Pulmonary artery endothelial cell (primary cell): ENCODE results near the gene USF3. TPM values are rescaled to one million over a fixed set of nuclear protein-coding genes. Genes with fewer than 3 reads are reported as not detected.

Source experiments
- DNase-seq: peaks from one replicate; pipeline ENCODE4 v3.0.0-alpha.2; 2011; ENCODE audit warnings: low read depth, low spot score
- total RNA-seq: library from RNA; depleted of rRNA; stranded (reverse); fragments of >200 nt; gene quantifications from 2 replicates; pipeline ENCODE4 v1.2.3, GENCODE V29; 2014

The USF3 gene, protein sequence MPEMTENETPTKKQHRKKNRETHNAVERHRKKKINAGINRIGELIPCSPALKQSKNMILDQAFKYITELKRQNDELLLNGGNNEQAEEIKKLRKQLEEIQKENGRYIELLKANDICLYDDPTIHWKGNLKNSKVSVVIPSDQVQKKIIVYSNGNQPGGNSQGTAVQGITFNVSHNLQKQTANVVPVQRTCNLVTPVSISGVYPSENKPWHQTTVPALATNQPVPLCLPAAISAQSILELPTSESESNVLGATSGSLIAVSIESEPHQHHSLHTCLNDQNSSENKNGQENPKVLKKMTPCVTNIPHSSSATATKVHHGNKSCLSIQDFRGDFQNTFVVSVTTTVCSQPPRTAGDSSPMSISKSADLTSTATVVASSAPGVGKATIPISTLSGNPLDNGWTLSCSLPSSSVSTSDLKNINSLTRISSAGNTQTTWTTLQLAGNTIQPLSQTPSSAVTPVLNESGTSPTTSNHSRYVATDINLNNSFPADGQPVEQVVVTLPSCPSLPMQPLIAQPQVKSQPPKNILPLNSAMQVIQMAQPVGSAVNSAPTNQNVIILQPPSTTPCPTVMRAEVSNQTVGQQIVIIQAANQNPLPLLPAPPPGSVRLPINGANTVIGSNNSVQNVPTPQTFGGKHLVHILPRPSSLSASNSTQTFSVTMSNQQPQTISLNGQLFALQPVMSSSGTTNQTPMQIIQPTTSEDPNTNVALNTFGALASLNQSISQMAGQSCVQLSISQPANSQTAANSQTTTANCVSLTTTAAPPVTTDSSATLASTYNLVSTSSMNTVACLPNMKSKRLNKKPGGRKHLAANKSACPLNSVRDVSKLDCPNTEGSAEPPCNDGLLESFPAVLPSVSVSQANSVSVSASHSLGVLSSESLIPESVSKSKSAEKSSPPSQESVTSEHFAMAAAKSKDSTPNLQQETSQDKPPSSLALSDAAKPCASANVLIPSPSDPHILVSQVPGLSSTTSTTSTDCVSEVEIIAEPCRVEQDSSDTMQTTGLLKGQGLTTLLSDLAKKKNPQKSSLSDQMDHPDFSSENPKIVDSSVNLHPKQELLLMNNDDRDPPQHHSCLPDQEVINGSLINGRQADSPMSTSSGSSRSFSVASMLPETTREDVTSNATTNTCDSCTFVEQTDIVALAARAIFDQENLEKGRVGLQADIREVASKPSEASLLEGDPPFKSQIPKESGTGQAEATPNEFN (N-terminal part only)
- 4.6 and 5.6 TPM in 2 replicates for total RNA-seq

DNA sequence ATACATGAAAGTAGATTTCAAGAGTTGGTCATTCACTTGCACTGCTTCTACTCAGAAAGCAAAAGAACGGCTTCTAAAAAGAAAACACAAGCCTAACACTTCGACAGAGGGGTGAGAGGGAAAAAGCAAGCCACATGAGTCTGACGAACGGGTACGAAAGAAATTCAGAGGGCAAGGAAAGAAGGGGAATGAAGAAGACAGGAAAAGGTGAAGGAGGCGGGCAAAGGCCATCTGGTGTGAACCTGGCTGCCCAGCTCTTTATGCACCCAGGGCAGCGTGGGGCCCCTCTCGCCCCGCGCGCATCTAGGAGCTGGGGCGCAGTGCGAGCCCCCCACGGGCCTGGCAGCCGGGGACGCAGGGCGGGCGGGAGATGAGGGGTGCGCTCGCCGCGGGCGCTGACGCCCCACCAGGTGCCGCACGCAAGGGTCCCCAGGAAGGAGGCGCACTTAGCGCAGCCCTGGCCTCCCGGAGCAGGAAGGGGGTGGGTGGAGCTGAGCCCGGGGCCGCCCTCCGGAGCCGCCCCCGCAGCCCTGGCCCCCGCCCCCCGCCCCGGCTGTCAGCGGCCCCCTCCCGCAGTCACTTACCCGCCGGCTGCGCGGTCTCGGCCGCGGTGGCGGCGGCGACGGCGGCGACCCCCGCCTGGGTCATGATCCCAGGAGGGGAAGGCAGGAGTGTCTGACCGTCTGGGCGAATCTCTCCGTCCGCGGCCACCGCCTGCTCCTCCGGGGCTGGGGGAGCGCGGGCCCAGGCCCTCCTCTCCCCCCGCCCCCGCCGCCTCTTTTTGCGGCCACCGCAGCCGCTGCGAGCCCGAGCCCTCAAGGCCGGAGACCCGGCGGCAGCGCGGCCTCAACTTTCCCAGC is at the start of gene USF3:
USF3 (minus strand) TSS at position 857 of the 860 bp plus-strand sequence. CDS start 21,764 bp downstream, outside the sequence.
- DNase-seq = no peak

DNA sequence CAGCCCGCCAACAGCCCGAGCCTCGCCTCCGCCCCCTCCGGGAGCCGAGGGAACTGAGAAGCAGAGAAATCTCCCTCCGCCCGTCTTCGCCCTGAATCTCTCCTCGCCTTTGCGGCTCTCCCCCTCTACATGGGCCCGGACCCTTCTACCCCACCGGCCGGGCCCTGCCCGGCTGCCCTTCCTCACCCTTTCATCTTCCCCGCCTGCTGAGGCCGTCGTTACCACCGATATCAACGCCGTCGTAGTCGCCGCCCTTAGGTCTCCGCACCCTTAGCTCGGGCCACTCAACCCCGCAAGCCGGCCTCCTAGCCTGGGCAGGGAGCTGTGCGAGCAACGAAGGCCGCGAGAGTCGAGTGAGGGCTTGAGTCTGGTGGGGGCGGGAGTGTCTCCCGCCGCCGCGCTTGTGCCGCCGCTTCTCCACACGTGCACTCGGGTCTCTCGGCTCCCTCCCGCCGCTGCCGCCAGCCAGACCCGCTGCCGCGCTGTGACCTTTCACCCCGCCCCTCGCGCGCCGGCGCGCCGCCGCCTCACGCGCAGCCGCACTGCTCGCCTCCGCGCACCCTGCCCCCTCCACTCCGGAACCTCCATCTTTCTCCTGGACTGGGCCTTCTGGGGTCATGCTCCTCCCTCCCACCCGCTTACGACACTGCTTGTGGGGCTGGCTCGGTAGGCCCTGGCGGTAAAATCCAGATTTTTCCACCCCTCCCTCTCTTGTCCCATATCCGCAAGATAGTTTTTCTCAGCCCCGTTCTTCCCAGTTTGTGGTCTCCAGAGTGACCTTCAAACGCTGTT is 49.5 kb upstream of the USF3 start, which contains the start of gene NAA50:
NAA50 (minus strand) TSS at position 494 of the 792 bp plus-strand sequence; CDS start at position 194, 300 bp downstream.
- DNase-seq = peak; percentile 84

DNA sequence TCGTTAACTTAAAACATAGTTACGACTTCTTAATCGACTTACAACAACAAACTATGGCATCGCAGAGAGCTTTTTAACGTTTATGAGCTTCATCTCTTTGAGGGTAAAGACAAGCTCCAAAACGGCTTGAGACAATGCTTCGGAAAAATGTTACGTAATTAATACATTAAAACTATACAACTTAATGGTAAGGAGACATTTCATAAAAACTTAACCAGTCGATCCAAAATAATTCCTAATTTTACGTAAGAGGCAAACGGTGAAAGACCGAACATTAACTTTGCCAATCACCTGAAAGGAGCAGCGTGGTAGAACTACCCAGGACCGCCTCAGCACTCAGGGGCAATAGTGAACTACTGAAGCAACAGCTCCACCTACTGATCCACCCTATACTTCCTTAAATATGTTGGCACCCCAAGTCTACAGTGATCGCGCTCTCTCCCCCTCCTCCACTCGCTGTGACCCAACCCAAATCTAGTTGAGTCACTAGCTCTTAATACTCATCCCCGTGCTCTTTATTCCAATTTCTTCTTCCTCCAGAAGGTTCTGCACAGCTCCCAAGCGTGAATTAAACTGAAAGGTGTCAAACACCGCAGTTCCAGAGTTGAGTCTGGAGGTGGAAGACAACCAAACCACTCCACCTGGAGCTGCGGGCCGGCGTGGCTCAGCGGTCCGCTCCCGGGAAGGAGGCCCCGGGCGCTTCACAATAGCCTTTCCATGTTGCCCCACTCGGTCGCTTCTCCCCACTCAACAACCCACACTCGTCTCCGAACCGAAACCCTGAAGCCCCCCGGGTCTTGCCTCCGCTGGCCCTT is 48.7 kb upstream of the USF3 start:
- DNase-seq = peak; percentile 63

DNA sequence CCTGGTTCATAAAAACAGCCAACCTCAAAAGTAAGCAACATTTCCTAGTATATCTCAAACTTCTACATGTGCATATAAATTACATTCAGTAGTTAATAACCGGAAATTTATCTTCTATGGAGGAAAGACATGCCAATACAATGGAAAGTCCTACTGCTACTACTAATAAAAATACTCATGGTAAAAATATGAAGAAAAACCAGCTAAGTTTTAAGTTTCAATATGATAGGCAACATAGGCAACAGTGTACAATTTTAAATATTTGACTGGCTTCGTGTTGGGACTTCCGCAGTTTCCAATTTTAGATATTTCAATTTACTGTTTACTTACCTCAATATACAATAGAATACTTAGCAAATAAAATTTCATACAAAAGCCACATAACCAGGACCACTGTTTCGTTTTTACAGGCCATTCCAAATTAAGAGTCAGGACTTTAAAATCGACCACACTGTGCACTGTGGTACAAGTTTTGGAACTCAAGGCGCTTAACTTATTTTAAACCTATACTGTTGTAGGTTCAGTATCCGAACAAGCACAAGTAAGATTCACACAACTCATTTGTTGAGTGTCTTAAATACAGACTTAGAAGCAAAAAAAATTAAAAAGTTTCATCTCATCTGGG is 46.7 kb upstream of the USF3 start:
- no peak for DNase-seq

DNA sequence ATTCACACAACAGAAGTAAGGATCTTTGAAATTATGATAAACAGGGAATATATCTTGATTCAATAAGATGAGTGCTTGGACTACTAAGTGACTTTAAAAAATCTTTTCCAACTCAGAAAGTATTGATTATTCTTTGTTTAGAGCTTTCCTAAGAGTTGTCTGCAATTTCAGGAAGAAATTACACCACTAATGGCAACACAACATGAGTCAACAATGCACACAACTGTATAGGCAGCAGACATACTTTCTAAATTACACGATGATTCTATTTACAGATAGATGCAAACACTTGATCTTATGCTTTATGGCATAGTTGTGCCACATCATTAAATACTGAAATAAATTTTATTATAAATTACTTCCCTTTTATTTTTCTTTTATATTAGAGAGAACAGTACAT is 45.2 kb upstream of the USF3 start:
- DNase-seq = no peak

DNA sequence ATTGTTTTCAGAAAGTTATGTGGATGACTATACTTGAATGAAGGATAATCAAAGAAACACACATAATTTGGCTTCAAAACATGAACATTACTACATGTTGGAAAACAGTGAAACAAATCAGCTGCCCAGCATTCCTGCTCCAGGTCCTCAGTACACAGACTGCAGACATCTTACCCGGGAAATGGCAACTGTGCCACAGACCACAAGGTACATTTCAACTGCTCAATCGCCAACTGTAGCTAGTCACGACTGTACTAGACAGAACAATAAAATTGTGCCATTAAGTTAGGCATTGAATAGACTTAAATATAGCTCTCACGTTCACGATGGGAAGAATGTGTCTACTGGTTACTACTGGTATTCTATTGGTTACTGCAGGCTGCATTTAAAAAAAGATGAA is 44.6 kb upstream of the USF3 start:
- DNase-seq = no peak

DNA sequence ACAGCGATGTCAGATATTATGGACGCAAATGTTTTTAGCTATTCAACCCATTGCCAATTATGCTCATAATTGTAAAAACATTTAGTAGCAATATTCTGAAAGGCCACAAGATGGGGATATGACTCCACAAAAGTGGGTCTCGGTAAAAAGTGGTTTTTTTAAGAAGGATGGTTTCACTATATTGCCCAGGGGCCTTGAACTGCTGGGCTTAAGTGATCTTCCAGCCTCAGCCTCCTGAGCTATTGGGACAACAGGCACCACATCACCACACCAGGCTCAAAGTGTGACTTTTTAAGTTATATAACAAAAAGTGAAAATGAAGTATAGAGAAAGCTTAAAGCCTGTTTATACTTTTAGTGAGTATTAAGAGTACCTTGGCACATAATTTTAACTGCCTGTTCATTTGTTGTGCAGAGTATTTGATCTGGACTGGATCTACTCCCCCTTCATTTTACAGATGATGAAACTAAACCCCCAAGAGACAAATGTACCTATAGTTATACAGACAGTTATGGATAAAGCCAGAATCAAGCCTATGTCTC is 40.2 kb upstream of the USF3 start:
- no peak for DNase-seq

DNA sequence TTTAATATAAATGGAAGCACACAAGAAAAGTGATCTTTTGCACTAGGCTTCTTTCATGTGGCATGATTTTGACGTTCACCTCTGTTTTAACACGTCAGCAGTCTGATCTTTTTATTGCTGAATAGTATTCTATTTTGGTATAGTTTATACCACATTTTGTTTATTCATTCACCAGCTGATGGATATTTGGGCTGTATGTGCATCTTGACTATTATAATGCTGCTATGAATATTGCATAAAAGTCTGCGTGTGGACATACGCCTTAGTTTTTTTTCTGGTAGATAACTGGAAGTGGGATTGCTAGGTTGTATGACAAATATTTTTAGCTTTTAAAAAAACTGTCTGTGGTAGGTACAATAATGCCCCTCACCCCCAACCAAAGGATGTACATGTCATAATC is 35.3 kb upstream of the USF3 start:
- no peak for DNase-seq

DNA sequence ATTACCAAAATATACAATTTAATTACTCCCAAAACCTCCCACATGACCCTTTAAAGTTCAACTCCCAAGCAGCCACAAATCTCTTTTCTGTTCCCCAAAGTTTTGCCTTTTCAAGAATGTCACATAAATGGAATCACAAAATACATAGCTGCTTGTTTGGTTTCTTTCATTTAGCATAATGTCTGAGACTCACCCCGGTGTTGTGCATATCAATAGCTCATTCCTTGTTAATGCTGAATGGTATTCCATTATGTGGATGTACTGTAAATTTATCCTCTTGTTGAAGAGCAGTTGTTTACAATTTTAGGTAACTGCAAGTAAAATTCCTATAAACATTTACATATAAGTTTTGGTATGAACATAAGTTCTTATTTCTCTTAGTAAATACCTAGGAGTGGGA is 34.1 kb upstream of the USF3 start:
- no peak for DNase-seq

DNA sequence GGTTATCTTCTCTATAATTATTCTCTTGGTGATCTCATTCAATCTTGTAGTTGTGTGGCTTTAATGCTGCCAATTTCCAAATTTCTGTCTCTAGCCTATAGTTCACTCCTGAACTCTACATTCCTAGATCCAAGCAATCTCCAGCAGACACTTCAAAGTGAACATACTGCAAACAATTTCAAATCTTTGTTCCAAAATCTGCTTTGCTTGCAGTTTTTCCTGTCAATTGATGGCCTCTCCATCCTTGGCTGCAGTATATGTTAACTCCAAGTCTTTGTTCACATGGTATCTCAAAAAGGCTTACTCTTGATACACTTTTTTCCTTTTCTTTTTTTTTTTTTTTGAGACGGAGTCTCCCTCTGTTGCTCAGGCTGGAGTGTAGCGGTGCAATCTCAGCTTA is 32.2 kb upstream of the USF3 start:
- DNase-seq = no peak

DNA sequence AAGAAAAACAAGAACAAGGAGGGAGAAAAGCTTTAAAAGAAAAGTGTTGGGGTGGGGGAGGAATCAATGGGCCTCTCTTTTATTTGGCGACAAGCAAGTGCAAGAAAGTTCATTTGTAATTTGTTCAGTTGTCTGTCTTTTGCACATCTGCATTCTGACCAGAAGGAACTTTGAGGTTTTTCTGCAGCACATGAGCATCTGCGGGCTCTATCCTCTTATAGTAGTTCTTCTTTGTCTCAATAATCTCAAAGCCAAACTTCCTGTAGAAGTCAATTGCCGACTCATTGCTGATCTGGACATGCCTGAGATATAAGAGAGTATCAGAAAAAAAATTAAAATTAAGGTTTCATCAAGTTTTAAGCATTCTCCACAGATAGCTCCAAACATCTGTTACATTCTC is 25.2 kb upstream of the USF3 start:
- DNase-seq = no peak

DNA sequence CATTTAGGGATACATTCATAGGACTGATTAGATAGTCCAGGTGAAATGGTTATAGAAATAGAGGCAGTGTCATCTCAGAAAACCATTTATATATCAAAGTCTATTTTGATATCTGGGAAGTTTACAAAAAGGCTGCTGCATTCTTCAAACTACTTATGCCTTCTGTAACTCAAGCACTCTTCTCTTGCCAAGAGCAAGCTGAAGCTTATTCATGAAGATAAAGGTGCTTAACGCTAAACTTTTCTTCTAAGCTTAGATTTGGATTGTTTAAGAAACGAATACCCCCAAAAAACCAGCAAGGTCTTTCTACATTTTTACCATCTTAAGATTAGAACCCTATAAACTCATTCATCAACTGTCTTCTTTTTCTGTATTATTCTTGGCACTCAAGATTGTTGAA is 23.3 kb upstream of the USF3 start:
- no peak for DNase-seq

DNA sequence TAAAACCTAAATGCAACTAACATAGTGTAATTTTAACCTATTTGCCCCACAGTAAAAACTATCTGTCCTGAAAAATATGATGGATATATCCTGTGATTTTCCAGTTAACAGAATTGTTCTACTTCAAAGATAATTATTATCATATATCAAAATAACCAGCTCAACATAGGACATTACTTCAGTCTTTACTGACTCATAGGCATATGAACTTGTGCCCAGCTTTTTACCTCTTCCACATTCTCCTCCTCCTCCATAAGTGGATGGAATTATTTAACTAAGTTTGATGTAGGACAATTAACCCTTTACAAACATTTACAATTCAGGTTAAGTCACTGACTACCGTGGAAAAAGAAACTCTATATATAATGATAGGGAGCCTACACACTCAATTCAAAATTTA is 22.9 kb upstream of the USF3 start:
- no peak for DNase-seq

DNA sequence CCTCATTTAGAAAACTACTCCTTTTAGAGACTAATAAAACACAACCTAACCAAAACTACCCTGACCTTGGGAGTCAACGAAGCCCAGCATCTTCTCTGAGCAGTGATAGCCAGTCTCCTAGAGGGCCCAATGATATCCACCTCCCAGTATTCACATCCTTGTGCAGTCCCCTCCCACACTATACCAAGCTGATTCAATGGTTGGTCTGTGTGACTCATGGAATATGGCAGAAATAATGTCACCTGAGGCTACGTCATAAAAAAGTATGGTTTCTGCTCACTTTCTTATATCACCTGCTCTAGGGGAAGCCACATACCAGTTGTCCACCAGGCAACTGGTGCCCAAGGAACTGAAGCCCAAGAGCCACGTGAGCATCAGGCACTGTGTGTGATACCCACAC is 21.4 kb upstream of the USF3 start:
- no peak for DNase-seq

DNA sequence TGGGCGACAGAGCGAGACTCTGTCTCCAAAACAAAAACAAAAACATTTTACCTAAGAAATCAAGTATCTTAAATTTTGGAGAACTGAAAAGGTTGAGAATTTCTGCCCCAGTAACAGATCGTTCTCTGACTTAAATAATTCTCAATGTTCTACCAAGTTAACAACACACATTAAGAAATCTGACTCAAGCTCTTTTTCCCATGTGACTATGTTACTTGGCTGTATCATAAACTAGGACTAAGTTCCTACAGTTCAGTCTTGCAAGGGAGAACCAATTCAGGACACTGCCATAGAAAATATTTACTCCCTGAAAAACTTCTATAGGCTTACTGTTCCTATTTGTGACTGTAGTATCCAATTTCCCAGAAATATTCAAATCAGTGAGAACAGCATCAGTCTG is 20.9 kb upstream of the USF3 start:
- no peak for DNase-seq

DNA sequence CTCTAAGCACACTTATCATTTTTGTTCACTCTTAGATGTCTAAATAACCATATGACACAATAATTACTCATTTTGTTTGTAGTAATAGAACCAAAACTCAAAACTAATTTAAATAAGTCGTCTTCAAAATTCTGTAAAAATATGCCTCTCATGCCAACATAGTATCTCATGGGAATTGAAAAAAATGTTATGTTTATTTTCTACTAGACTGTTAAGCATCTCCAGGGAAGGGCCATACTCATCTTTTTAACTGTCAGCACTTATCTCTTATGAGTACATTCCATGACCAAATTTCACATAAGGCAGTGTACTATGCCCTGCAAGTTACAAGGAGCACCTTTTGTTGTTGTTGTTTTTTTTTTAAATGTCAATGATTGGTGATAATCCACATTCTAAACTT is 18.3 kb upstream of the USF3 start:
- no peak for DNase-seq

DNA sequence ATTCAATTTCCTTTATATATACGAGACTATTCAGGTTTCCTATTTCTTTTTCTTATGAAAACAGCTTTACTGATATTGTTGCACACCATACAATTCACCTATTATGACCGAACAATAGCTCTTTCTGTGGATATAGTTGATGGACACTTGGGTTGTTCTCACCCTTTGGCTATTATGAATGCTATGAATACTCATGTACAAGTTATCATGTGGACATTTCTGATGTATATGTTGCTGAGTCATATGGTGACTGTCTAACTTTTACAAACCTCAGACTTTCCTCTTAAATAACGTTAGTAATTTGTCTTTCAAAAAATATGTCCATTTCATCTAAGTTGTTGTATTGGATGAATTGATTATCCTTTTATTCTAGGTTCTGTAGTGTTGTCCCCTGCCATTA is 15.7 kb upstream of the USF3 start:
- DNase-seq = no peak

DNA sequence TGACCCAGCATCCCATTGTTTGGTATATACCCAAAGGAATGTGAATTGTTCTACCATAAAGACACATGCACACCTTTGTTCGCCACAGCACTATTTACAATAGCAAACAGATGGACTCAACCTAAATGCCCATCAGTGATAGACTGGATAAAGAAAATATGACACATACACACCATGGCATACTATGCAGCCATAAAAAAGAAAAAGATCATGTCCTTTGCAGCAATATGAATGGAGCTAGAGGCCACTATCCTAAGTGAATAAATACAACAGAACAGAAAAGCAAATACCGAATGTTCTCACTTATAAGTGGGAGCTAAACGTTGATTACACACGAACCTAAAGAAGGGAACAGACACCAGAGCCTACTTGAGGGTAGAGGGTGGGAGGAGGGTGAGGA is 11.4 kb upstream of the USF3 start:
- DNase-seq = no peak
